H9 (cell line): Measurements from ENCODE around the gene PSMB5. TPM values are rescaled to one million over a fixed set of nuclear protein-coding genes. Genes with fewer than 3 reads are reported as not detected.

Experiments used
- DNase-seq: peaks from one replicate; pipeline ENCODE4 v3.0.0-alpha.2; 2017
- H2AFZ ChIP-seq: one replicate; pipeline ENCODE4 v1.6.1; 2013; ENCODE audit warnings: mild to moderate bottlenecking, low read length, control low read depth, moderate library complexity
- H2AK5ac ChIP-seq: 2 replicates; pipeline ENCODE4 v1.6.1; 2013; ENCODE audit warnings: low read length, control low read depth, mixed read lengths; ENCODE audit not compliant: insufficient read length
- H2BK120ac ChIP-seq: one replicate; pipeline ENCODE4 v1.6.1; 2013; ENCODE audit warnings: low read depth, mild to moderate bottlenecking, low read length, control low read depth, inconsistent platforms; ENCODE audit not compliant: poor library complexity, severe bottlenecking
- H2BK12ac ChIP-seq: 2 replicates; pipeline ENCODE4 v1.6.1; 2013; ENCODE audit warnings: low read length, control low read depth, mixed read lengths, low read depth; ENCODE audit not compliant: insufficient read length
- H2BK15ac ChIP-seq: 2 replicates; pipeline ENCODE4 v1.6.1; 2013; ENCODE audit warnings: low read depth, low read length, control low read depth
- H2BK20ac ChIP-seq: one replicate; pipeline ENCODE4 v1.6.1; 2013; ENCODE audit warnings: low read depth, mild to moderate bottlenecking, low read length, control low read depth, inconsistent platforms; ENCODE audit not compliant: poor library complexity, severe bottlenecking
- H2BK5ac ChIP-seq: 2 replicates; pipeline ENCODE4 v1.6.1; 2013; ENCODE audit warnings: low read length, control low read depth, mixed read lengths; ENCODE audit not compliant: insufficient read length
- H3K14ac ChIP-seq: 2 replicates; pipeline ENCODE4 v1.6.1; 2013; ENCODE audit warnings: low read length, control low read depth; ENCODE audit not compliant: insufficient read depth
- H3K18ac ChIP-seq: 2 replicates; pipeline ENCODE4 v1.6.1; 2013; ENCODE audit warnings: low read depth, mild to moderate bottlenecking, mixed read lengths, low read length, control low read depth; ENCODE audit not compliant: insufficient read length
- H3K23ac ChIP-seq: 2 replicates; pipeline ENCODE4 v1.6.1; 2013; ENCODE audit warnings: low read length, control low read depth, mixed read lengths, low read depth; ENCODE audit not compliant: insufficient read length
- H3K23me2 ChIP-seq: 2 replicates; pipeline ENCODE4 v1.6.1; 2013; ENCODE audit warnings: low read depth, mild to moderate bottlenecking, mixed read lengths, low read length, control low read depth; ENCODE audit not compliant: insufficient read length, poor library complexity, severe bottlenecking
- H3K27ac ChIP-seq: 2 replicates; pipeline ENCODE4 v1.5.1; 2013; ENCODE audit warnings: low read length, control low read depth, mixed read lengths, low read depth; ENCODE audit not compliant: insufficient read length
- H3K27me3 ChIP-seq: 2 replicates; pipeline ENCODE4 v1.6.1; 2013; ENCODE audit warnings: low read length, control low read depth, inconsistent platforms; ENCODE audit not compliant: insufficient read depth
- H3K4ac ChIP-seq: 2 replicates; pipeline ENCODE4 v1.6.1; 2013; ENCODE audit warnings: low read depth, mild to moderate bottlenecking, control low read depth, inconsistent platforms, low read length, moderate library complexity
- H3K4me1 ChIP-seq: 2 replicates; pipeline ENCODE4 v1.6.1; 2013; ENCODE audit warnings: low read length, control low read depth, inconsistent platforms; ENCODE audit not compliant: insufficient read depth
- H3K4me2 ChIP-seq: 2 replicates; pipeline ENCODE4 v1.6.1; 2013; ENCODE audit warnings: low read length, control low read depth, mixed read lengths; ENCODE audit not compliant: insufficient read length, insufficient read depth
- H3K56ac ChIP-seq: 2 replicates; pipeline ENCODE4 v1.6.1; 2013; ENCODE audit warnings: low read depth, mild to moderate bottlenecking, mixed read lengths, low read length, control low read depth; ENCODE audit not compliant: insufficient read length
- H3K79me1 ChIP-seq: 2 replicates; pipeline ENCODE4 v1.6.1; 2013; ENCODE audit warnings: low read depth, mild to moderate bottlenecking, moderate library complexity, low read length, control low read depth, inconsistent platforms; ENCODE audit not compliant: insufficient read depth, poor library complexity, severe bottlenecking
- H3K79me2 ChIP-seq: 2 replicates; pipeline ENCODE4 v1.6.1; 2013; ENCODE audit warnings: low read length, control low read depth, inconsistent platforms; ENCODE audit not compliant: insufficient read depth
- H3K9ac ChIP-seq: 2 replicates; pipeline ENCODE4 v1.6.1; 2013; ENCODE audit warnings: low read length, control low read depth, mixed read lengths; ENCODE audit not compliant: insufficient read length; ENCODE audit errors: extremely low read depth
- H3K9me3 ChIP-seq: one replicate; pipeline ENCODE4 v1.6.1; 2013; ENCODE audit warnings: low read depth, low read length, inconsistent platforms; ENCODE audit not compliant: control insufficient read depth
- H3T11ph ChIP-seq: one replicate; pipeline ENCODE4 v1.6.1; 2013; ENCODE audit warnings: mild to moderate bottlenecking, low read length, control low read depth, inconsistent platforms
- H4K20me1 ChIP-seq: one replicate; pipeline ENCODE4 v1.6.1; 2013; ENCODE audit not compliant: control insufficient read depth, insufficient read length, insufficient read depth
- H4K5ac ChIP-seq: 2 replicates; pipeline ENCODE4 v1.6.1; 2013; ENCODE audit warnings: low read depth, mild to moderate bottlenecking, mixed read lengths, low read length, control low read depth; ENCODE audit not compliant: insufficient read length
- H4K8ac ChIP-seq: replicated peaks from 2 replicates; pipeline ENCODE4 v1.6.1; 2013; ENCODE audit warnings: low read length, control low read depth, mixed read lengths, low read depth; ENCODE audit not compliant: insufficient read length
- H4K91ac ChIP-seq: 2 replicates; pipeline ENCODE4 v1.6.1; 2013; ENCODE audit warnings: low read depth, mild to moderate bottlenecking, moderate library complexity, mixed read lengths, low read length, control low read depth; ENCODE audit not compliant: insufficient read length
- H3K27ac Mint-ChIP-seq, 3 experiments: 2 replicates in 2 of 3; 3 replicates in 1 of 3; pipeline ENCODE4 v1.8.0; 2020 to 2021; ENCODE audit warnings: mixed read lengths in 3 of 3, mild to moderate bottlenecking in 1 of 3, moderate library complexity in 1 of 3
- H3K27me3 Mint-ChIP-seq: 2 replicates; pipeline ENCODE4 v1.8.0; 2021; ENCODE audit warnings: low read depth, mild to moderate bottlenecking, moderate library complexity, mixed read lengths
- H3K36me3 Mint-ChIP-seq, 3 experiments: 2 replicates in 2 of 3; 3 replicates in 1 of 3; pipeline ENCODE4 v1.8.0; 2020 to 2021; ENCODE audit warnings: low read depth in 3 of 3, mixed read lengths in 3 of 3; ENCODE audit not compliant: insufficient read depth in 1 of 3
- H3K4me1 Mint-ChIP-seq, 2 experiments: 2 replicates each; pipeline ENCODE4 v1.8.0; 2020; ENCODE audit warnings: mixed read lengths in 2 of 2
- H3K4me3 Mint-ChIP-seq, 2 experiments: 2 replicates in 1 of 2; 3 replicates in 1 of 2; pipeline ENCODE4 v1.8.0; 2020 to 2021; ENCODE audit warnings: mild to moderate bottlenecking in 2 of 2, mixed read lengths in 2 of 2, moderate library complexity in 1 of 2
- H3K9me3 Mint-ChIP-seq, 2 experiments: 2 replicates in 1 of 2; 3 replicates in 1 of 2; pipeline ENCODE4 v1.8.0; 2020; ENCODE audit warnings: mild to moderate bottlenecking in 2 of 2, mixed read lengths in 2 of 2, moderate library complexity in 1 of 2
- WGBS: extraction: QIAGEN DNeasy Blood & Tissue Kit; methylation state at CpG from one replicate; pipeline ENCODE4 v1.1.7; 2013; ENCODE audit warnings: missing lambda C conversion rate, low lambda C conversion rate, mixed read lengths; ENCODE audit not compliant: insufficient read length; ENCODE audit errors: extremely low coverage; 5-methylcytosine and 5-hydroxymethylcytosine counted together
- total RNA-seq: library from RNA; stranded (reverse); gene quantifications from 2 replicates; pipeline ENCODE4 v1.2.1, GENCODE V29; 2021
- TF ChIP-seq, protein P1 (sequence below): fragments of 200-600 bp; sonication (generic); conservative IDR thresholded peaks from 3 replicates; pipeline ENCODE4 v1.8.0; 2021; ENCODE audit warnings: antibody characterized with exemption, mild to moderate bottlenecking

Gene PSMB5
- total RNA-seq, 1 experiment from 2014 or later = 252 TPM

DNA sequence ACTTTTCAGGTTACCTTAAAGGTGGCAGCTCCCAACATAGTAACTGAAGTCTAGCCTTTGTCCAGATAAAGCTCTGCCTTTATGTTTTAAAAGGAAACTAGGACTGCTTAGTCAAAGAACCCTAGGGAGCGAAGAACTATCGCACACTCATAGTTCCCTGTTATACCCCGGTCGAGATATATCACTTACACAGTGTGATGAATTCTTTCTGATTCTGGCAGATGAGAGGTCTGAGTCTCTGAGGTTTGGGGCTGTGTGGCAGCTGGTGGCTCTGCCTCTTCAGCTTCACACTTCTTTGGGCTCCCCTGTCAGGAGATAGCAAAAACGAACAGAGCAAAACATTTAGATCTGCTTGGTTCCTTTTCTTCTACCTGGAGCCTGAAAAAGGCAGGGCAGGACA lies 43.3 kb upstream of the PSMB5 start:
- H2AFZ ChIP-seq = no peak overlapping the region
- Mint-ChIP-seq H3K9me3 (no peaks in the 10 kb centered on the region; a peak in 1 of 5 replicates), H3K4me3 (no peak overlapping the region), H3K27me3 (no peaks in the 10 kb centered on the region), H3K4me1 (peaks cover 2% of the 10 kb centered on the region in 2 experiments), H3K36me3 (peaks cover 52 to 92% (median 85%) of the 10 kb centered on the region in 3 experiments; a peak in 6 of 7 replicates), H3K27ac (peak overlapping the region in 1 of 3 experiments; percentile 25; a peak in 1 of 7 replicates)
- no peaks in the 10 kb centered on the region for H3K4me1 ChIP-seq
- H3K4ac ChIP-seq = no peak overlapping the region
- no peak overlapping the region for H2BK5ac ChIP-seq
- no peak overlapping the region for H3K23ac ChIP-seq
- no peak overlapping the region for H4K8ac ChIP-seq
- H3K79me2 ChIP-seq = no peaks in the 10 kb centered on the region
- TF ChIP-seq, protein P1, sequence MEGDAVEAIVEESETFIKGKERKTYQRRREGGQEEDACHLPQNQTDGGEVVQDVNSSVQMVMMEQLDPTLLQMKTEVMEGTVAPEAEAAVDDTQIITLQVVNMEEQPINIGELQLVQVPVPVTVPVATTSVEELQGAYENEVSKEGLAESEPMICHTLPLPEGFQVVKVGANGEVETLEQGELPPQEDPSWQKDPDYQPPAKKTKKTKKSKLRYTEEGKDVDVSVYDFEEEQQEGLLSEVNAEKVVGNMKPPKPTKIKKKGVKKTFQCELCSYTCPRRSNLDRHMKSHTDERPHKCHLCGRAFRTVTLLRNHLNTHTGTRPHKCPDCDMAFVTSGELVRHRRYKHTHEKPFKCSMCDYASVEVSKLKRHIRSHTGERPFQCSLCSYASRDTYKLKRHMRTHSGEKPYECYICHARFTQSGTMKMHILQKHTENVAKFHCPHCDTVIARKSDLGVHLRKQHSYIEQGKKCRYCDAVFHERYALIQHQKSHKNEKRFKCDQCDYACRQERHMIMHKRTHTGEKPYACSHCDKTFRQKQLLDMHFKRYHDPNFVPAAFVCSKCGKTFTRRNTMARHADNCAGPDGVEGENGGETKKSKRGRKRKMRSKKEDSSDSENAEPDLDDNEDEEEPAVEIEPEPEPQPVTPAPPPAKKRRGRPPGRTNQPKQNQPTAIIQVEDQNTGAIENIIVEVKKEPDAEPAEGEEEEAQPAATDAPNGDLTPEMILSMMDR = no peak
- H3K23me2 ChIP-seq = no peaks in the 10 kb centered on the region
- no peak overlapping the region for H3K4me2 ChIP-seq
- H4K91ac ChIP-seq = no peak overlapping the region
- no peak overlapping the region for H2BK12ac ChIP-seq
- no peak overlapping the region for H3T11ph ChIP-seq
- no peaks in the 10 kb centered on the region for H3K27me3 ChIP-seq
- H3K9ac ChIP-seq = no peak overlapping the region
- H4K5ac ChIP-seq = no peak overlapping the region
- no peak overlapping the region for H2BK120ac ChIP-seq
- H3K27ac ChIP-seq = no peak overlapping the region
- H2BK15ac ChIP-seq = no peak overlapping the region
- no peak for DNase-seq
- H3K18ac ChIP-seq = no peak overlapping the region
- WGBS = no CpG with 5 or more reads among the region's 5 CpGs
- no peak overlapping the region for H2BK20ac ChIP-seq
- no peaks in the 10 kb centered on the region for H3K79me1 ChIP-seq
- H3K9me3 ChIP-seq = no peaks in the 10 kb centered on the region
- H2AK5ac ChIP-seq = no peak overlapping the region
- H3K56ac ChIP-seq = no peak overlapping the region
- no peaks in the 10 kb centered on the region for H4K20me1 ChIP-seq
- H3K14ac ChIP-seq = no peak overlapping the region
